ENCODE measurements around the gene PCDHGB3.
"Not testable (repeated sequence)": the region's sequence is repeated elsewhere in the genome, so short reads cannot be mapped to it uniquely, and the experiment has no call there.

Gene PCDHGB3

GRCh38 chr5:141387557-141388311 is 17.7 kb downstream of the PCDHGB3 start, which contains the start of gene PCDHGB4:
Gene PCDHGB4 (plus strand): TSS chr5:141387698. CDS start chr5:141387885, 187 bp downstream.
- DNase-seq, result peak in 1 of 42 donors; percentile 33
- intact Hi-C loops (cut with DNase I), result not testable (repeated sequence)

GRCh38 chr5:141388661-141389060 is 18.6 kb downstream of the PCDHGB3 start:
- intact Hi-C loops (cut with DNase I), result no loop called here

GRCh38 chr5:141389153-141390042 is 19.4 kb downstream of the PCDHGB3 start:
- intact Hi-C loops (cut with DNase I), result no loop called here
- peak in 1 of 42 donors; percentile 31 for DNase-seq

More at GRCh38 chr5:141388661-141389060, 18.6 kb downstream of the PCDHGB3 start:
- DNase-seq, result no peak

- peak in 1 of 42 donors; percentile 28 for DNase-seq
- intact Hi-C loops (cut with DNase I), result no loop called here
Measured at GRCh38 chr5:141392429-141393198, 22.6 kb downstream of the PCDHGB3 start, which contains the start of gene PCDHGA8. Gene PCDHGA8 (plus strand): TSS chr5:141392633. CDS start chr5:141392814, 181 bp downstream.

- DNase-seq, result peak in 1 of 42 donors; percentile 17
- intact Hi-C loops (cut with DNase I), result no loop called here
Measured at GRCh38 chr5:141393267-141393666, 23.2 kb downstream of the PCDHGB3 start.

- peak in 1 of 42 donors; percentile 13 for DNase-seq
- intact Hi-C loops (cut with DNase I), result not testable (repeated sequence)
Measured at GRCh38 chr5:141394401-141395187, 24.6 kb downstream of the PCDHGB3 start.

- DNase-seq, result peak in 10 of 42 donors; percentile 19 to 59 (median 49)
- intact Hi-C loops (cut with DNase I), result not testable (repeated sequence)
Measured at GRCh38 chr5:141397756-141398551, 27.9 kb downstream of the PCDHGB3 start, which contains the start of gene PCDHGB5. Gene PCDHGB5 (plus strand): TSS chr5:141397947. CDS start chr5:141398128, 181 bp downstream.

- intact Hi-C loops (cut with DNase I), result no loop called here
- peak in 1 of 42 donors; percentile 16 for DNase-seq
Measured at GRCh38 chr5:141398608-141399007, 28.6 kb downstream of the PCDHGB3 start.

GRCh38 chr5:141399555-141400258 is 29.7 kb downstream of the PCDHGB3 start:
- DNase-seq, result peak in 1 of 42 donors; percentile 24
- intact Hi-C loops (cut with DNase I), result no loop called here

- intact Hi-C loops (cut with DNase I), result no loop called here
- peak in 14 of 42 donors; percentile 13 to 70 (median 34) for DNase-seq
Measured at GRCh38 chr5:141402553-141403243, 32.7 kb downstream of the PCDHGB3 start, which contains the start of gene PCDHGA9. Gene PCDHGA9 (plus strand): TSS chr5:141402778. CDS start chr5:141402953, 175 bp downstream.

GRCh38 chr5:141403387-141403786 is 33.3 kb downstream of the PCDHGB3 start:
- DNase-seq, result peak in 1 of 42 donors; percentile 18
- intact Hi-C loops (cut with DNase I), result no loop called here

GRCh38 chr5:141407790-141408505 is 37.9 kb downstream of the PCDHGB3 start, which contains the start of gene PCDHGB6:
Gene PCDHGB6 (plus strand): TSS chr5:141408021. CDS start chr5:141408203, 182 bp downstream.
- peak in 3 of 42 donors; percentile 36 to 55 (median 45) for DNase-seq
- intact Hi-C loops (cut with DNase I), result not testable (repeated sequence)

- DNase-seq, result peak in 1 of 42 donors; percentile 31
- intact Hi-C loops (cut with DNase I), result loop anchor here (10.0 kb wide), 1 partner anchor 145 kb away; no protein-coding TSS in a partner anchor
Measured at GRCh38 chr5:141409598-141410306, 39.7 kb downstream of the PCDHGB3 start.

GRCh38 chr5:141411575-141411974 is 41.5 kb downstream of the PCDHGB3 start:
- DNase-seq, result no peak
- intact Hi-C loops (cut with DNase I), result loop anchor here (10.0 kb wide), 1 partner anchor 143 kb away; no protein-coding TSS in a partner anchor

All from head of caudate nucleus (tissue), 42 donors.